Activated CD8-positive, alpha-beta T cell treated with anti-CD3 and anti-CD28 coated beads for 36 hours (primary cell): ENCODE measurements around the gene TRAK2. TPM values are rescaled to one million over a fixed set of nuclear protein-coding genes. Genes with fewer than 3 reads are reported as not detected.
A peak's percentile ranks its signal among the peaks of the same experiment; 100 is the strongest.

Experiments
- ATAC-seq: fragments of 200-7000 bp; cut with Tn5 transposase; one replicate; pipeline ENCODE4 v1.10.0; 2021; ENCODE audit warnings: mild to moderate bottlenecking, moderate library complexity
- CTCF ChIA-PET: fragments of 350-600 bp; sonication (Branson Sonifier 250); formaldehyde crosslinking; loops from one replicate; lab custom pipeline; 2021; ENCODE audit warnings: antibody characterized with exemption; lab: Charles Lee
- POLR2A ChIA-PET: fragments of 350-600 bp; sonication (Branson Sonifier 250); formaldehyde crosslinking; loops from one replicate; lab custom pipeline; 2021; ENCODE audit warnings: antibody characterized with exemption; lab: Charles Lee
- DNase-seq: peaks from one replicate; pipeline ENCODE4 v3.0.0-alpha.2; 2020
- H3K27ac Mint-ChIP-seq: one replicate; pipeline ENCODE4 v1.8.0; 2021; ENCODE audit warnings: mild to moderate bottlenecking, mixed read lengths
- H3K27me3 Mint-ChIP-seq: one replicate; pipeline ENCODE4 v1.8.0; 2021; ENCODE audit warnings: mixed read lengths
- H3K36me3 Mint-ChIP-seq: one replicate; pipeline ENCODE4 v1.8.0; 2021; ENCODE audit warnings: low read depth, mixed read lengths
- H3K4me1 Mint-ChIP-seq: one replicate; pipeline ENCODE4 v1.8.0; 2021; ENCODE audit warnings: low read depth, mixed read lengths
- H3K4me3 Mint-ChIP-seq: one replicate; pipeline ENCODE4 v1.8.0; 2021; ENCODE audit warnings: mild to moderate bottlenecking, moderate library complexity, mixed read lengths
- H3K9me3 Mint-ChIP-seq: one replicate; pipeline ENCODE4 v1.8.0; 2021; ENCODE audit warnings: mixed read lengths
- intact Hi-C: fragments of 100-400 bp; cut with micrococcal nuclease; formaldehyde crosslinking; loops from one replicate; pipeline ENCODE4 v1.10.0; 2022
- total RNA-seq, 2 experiments: library from RNA; stranded (reverse); gene quantifications; one replicate each; pipeline ENCODE4 v1.2.3, GENCODE V29; 2021
- TF ChIP-seq, protein P1 (sequence below): fragments of 200-600 bp; IDR thresholded peaks from one replicate; pipeline ENCODE4 v1.8.0; 2022; ENCODE audit warnings: antibody characterized with exemption, mild to moderate bottlenecking

Gene TRAK2
- total RNA-seq, 2 experiments from 2014 or later: 19.8 to 22.8 TPM

DNA sequence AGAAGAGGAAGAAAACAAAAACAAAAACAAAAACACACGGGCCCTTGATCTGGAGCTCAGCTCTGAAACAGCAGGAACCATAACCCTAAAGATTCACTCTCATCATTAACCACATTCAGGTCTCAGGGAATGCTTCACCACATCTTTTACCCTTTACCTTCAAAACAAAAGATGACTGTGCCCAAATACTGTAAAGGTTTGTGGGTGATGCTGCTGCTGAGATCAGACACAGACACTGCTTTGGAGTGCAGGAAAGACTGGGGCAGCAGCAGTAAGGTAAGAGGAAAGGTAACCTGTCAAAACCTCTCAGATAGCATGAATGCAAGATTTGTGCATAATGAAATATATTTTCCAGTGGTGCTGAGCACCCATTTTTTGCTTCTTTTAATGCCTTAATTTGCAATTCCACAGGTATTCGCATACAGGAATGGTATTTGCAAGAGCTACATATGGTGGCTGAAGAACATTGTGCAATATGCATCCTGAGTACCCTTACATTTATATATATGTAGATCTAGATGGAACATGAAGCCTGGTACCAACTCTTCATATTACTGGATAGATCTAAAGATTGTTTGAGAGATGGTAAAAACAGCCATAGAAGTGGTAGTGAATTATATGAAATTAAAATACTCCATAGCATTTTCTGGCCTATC lies 90.1 kb downstream of the TRAK2 start:
- no peaks in the 10 kb centered on the region for H3K27me3 Mint-ChIP-seq
- CTCF ChIA-PET: interaction anchor here (6.0 kb wide), 1 partner anchor 128 kb away, joined by 69 read pairs; no protein-coding TSS in a partner anchor
- H3K4me1 Mint-ChIP-seq: peaks cover 28% of the 10 kb centered on the region
- H3K4me3 Mint-ChIP-seq: no peak overlapping the region
- POLR2A ChIA-PET: interaction anchor here (0.8 to 1.5 kb wide), 2 partner anchors 118 to 128 kb away, joined by 3 read pairs; no protein-coding TSS in a partner anchor
- H3K9me3 Mint-ChIP-seq: peaks cover 1% of the 10 kb centered on the region
- DNase-seq (no peak), ATAC-seq (no peak)
- no peak overlapping the region for H3K27ac Mint-ChIP-seq
- TF ChIP-seq, protein P1, sequence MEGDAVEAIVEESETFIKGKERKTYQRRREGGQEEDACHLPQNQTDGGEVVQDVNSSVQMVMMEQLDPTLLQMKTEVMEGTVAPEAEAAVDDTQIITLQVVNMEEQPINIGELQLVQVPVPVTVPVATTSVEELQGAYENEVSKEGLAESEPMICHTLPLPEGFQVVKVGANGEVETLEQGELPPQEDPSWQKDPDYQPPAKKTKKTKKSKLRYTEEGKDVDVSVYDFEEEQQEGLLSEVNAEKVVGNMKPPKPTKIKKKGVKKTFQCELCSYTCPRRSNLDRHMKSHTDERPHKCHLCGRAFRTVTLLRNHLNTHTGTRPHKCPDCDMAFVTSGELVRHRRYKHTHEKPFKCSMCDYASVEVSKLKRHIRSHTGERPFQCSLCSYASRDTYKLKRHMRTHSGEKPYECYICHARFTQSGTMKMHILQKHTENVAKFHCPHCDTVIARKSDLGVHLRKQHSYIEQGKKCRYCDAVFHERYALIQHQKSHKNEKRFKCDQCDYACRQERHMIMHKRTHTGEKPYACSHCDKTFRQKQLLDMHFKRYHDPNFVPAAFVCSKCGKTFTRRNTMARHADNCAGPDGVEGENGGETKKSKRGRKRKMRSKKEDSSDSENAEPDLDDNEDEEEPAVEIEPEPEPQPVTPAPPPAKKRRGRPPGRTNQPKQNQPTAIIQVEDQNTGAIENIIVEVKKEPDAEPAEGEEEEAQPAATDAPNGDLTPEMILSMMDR: no peak
- peaks cover 26% of the 10 kb centered on the region for H3K36me3 Mint-ChIP-seq
- intact Hi-C loops: loop anchor here (5.0 kb wide), 1 partner anchor 99 kb away; the partner anchor contains the start of gene CASP8

DNA sequence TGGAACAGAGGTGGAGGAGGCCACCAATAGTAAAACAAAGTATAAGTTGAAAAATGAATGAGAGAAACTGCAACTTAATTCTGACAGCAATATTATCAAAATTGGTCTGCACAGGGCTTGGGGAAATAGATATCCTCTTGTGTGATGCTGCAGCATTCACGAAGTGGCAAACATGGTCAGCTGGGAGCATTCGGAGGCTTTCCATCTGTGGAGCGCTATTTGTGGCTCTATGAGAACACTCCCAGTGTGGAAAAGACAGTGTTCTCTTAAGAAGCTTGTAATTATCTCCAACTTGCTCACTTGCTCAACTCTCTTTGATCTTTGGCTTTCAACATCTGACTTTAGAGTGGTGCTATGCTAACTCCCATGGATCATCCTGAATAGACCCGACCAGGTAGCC lies 91.0 kb downstream of the TRAK2 start:
- DNase-seq: no peak
- no peak overlapping the region for H3K4me3 Mint-ChIP-seq
- H3K4me1 Mint-ChIP-seq: peaks cover 28% of the 10 kb centered on the region
- peaks cover 1% of the 10 kb centered on the region for H3K9me3 Mint-ChIP-seq
- ChIA-PET POLR2A (interaction anchor here (1.5 kb wide), 1 partner anchor 117 kb away, joined by 3 read pairs; no protein-coding TSS in a partner anchor), CTCF (interaction anchor here (0.6 to 6.0 kb wide), 2 partner anchors 9 to 127 kb away, joined by 3 to 69 read pairs; no protein-coding TSS in a partner anchor)
- ATAC-seq: no peak
- peaks cover 21% of the 10 kb centered on the region for H3K36me3 Mint-ChIP-seq
- H3K27ac Mint-ChIP-seq: no peak overlapping the region
- H3K27me3 Mint-ChIP-seq: no peaks in the 10 kb centered on the region
- intact Hi-C loops: loop anchor here (5.0 kb wide), 1 partner anchor 98 kb away; the partner anchor contains the start of gene CASP8
- TF ChIP-seq, protein P1: no peak

DNA sequence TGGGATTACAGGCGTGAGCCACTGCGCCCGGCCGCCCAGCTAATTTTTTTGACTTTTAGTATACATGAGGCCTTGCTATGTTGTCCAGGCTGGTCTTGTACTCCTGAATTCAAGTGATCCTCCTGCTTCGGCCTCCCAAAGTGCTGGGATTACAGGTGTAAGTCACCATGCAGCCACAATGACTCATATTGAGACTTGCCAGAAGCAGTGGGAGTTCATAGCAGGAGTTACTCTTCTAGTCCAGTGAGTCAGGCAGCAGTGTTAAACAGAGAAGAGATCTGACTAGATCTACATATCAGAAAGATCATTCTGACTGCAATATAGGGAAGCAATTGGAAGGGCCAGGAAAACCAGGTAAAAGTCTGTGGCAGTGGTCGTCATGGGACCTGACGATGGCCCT lies 92.6 kb downstream of the TRAK2 start:
- POLR2A ChIA-PET: no interaction called here
- no peak overlapping the region for H3K27ac Mint-ChIP-seq
- peaks cover 16% of the 10 kb centered on the region for H3K36me3 Mint-ChIP-seq
- ATAC-seq (peak; percentile 84), DNase-seq (peak; percentile 64)
- H3K4me3 Mint-ChIP-seq: no peak overlapping the region
- CTCF ChIA-PET: interaction anchor here (0.9 to 1.6 kb wide), 4 partner anchors 88 to 127 kb away, joined by 3 to 4 read pairs (median 3); no protein-coding TSS in a partner anchor
- H3K4me1 Mint-ChIP-seq: peaks cover 22% of the 10 kb centered on the region
- TF ChIP-seq, protein P1: no peak
- H3K27me3 Mint-ChIP-seq: no peaks in the 10 kb centered on the region
- intact Hi-C loops: no loop called here
- no peaks in the 10 kb centered on the region for H3K9me3 Mint-ChIP-seq

DNA sequence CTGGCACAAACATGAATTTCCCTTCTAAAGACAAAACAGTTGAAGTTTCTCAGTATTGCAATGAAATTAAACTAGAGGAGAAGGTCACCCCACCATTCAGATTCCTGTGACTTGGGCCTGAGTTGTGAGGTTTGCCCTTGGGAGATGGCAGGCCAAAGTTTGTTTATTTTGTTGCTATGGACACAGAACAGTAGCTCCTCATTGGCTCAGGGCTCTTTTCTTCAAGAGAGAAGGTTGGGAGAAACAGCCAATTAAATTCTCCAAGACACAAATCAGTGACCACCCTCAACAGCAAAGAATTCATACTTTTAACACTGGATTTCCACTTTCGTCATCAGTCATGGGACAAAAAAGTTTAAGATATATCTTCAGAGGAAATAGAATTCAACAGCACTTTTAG lies 94.0 kb downstream of the TRAK2 start, which contains the start of gene FLACC1:
Gene FLACC1, minus strand, starts transcription at position 125 of the 400 bp plus-strand sequence. CDS start 5,941 bp downstream, outside the sequence.
- intact Hi-C loops: no loop called here
- ATAC-seq: no peak
- TF ChIP-seq, protein P1: no peak
- H3K27me3 Mint-ChIP-seq: no peaks in the 10 kb centered on the region
- H3K27ac Mint-ChIP-seq: no peak within 1 kb of the TSS
- DNase-seq: no peak
- H3K9me3 Mint-ChIP-seq: no peaks in the 10 kb centered on the region
- H3K4me3 Mint-ChIP-seq: no peak within 1 kb of the TSS
- ChIA-PET POLR2A (interaction anchor here (0.9 kb wide), 1 partner anchor 94 kb away, joined by 3 read pairs; the partner anchor contains the start of gene TRAK2), CTCF (interaction anchor here (1.1 to 1.8 kb wide), 4 partner anchors 87 to 125 kb away, joined by 3 to 5 read pairs (median 4); no protein-coding TSS in a partner anchor)
- peaks cover 19% of the 10 kb centered on the region for H3K4me1 Mint-ChIP-seq
- H3K36me3 Mint-ChIP-seq: peaks cover 6% of the 10 kb centered on the region

DNA sequence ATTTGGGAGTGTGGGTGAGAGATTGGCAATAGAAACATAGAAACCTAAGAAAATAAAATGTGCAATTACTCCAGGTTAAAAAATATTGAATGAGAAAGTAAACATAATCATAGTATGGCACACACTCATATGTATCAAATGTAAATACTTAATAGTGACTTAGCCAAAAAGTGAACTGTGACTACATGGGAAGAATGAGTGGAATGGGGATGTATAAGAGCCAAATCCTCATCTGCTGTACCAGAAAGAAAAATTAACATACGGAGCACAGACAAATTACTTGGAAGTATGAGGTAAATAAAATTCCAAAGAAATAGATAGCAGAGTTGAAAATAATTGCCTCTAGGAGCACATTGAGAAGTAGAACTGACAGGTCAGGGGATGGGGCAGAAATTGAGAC lies 98.1 kb downstream of the TRAK2 start:
- Mint-ChIP-seq H3K27me3 (no peaks in the 10 kb centered on the region), H3K9me3 (no peaks in the 10 kb centered on the region), H3K4me3 (no peak overlapping the region), H3K4me1 (no peaks in the 10 kb centered on the region), H3K27ac (no peak overlapping the region), H3K36me3 (no peaks in the 10 kb centered on the region)
- CTCF ChIA-PET: no interaction called here
- no peak for ATAC-seq
- intact Hi-C loops: no loop called here
- TF ChIP-seq, protein P1: no peak
- POLR2A ChIA-PET: no interaction called here
- DNase-seq: no peak
